Nephron (organoid): ENCODE measurements around the gene PCDH18.

Experiments used
- H3K27ac Mint-ChIP-seq, 3 experiments: 2 replicates each; pipeline ENCODE4 v1.8.0; 2020; ENCODE audit warnings: mixed read lengths in 3 of 3, mild to moderate bottlenecking in 2 of 3, moderate library complexity in 1 of 3
- H3K27me3 Mint-ChIP-seq: 2 replicates; pipeline ENCODE4 v1.8.0; 2021; ENCODE audit warnings: low read depth, mild to moderate bottlenecking, moderate library complexity, mixed read lengths
- H3K36me3 Mint-ChIP-seq: 2 replicates; pipeline ENCODE4 v1.8.0; 2020; ENCODE audit warnings: low read depth, mixed read lengths
- H3K4me1 Mint-ChIP-seq: 2 replicates; pipeline ENCODE4 v1.8.0; 2020; ENCODE audit warnings: mixed read lengths
- H3K4me3 Mint-ChIP-seq, 3 experiments: 2 replicates each; pipeline ENCODE4 v1.8.0; 2020; ENCODE audit warnings: mild to moderate bottlenecking in 3 of 3, mixed read lengths in 3 of 3, moderate library complexity in 2 of 3
- H3K9me3 Mint-ChIP-seq: 2 replicates; pipeline ENCODE4 v1.8.0; 2020; ENCODE audit warnings: mixed read lengths
- CTCF ChIP-seq, 3 experiments: fragments of 200-600 bp; sonication (generic); IDR thresholded peaks; one replicate each; pipeline ENCODE4 v1.5.0; 2021; ENCODE audit warnings: antibody characterized with exemption in 3 of 3; ENCODE audit not compliant: unreplicated experiment in 3 of 3

The PCDH18 gene

GRCh38 chr4:137476345-137476744 lies 55.9 kb downstream of the PCDH18 start:
- Mint-ChIP-seq H3K27me3 (no peaks in the 10 kb centered on the region), H3K4me1 (peaks cover 23% of the 10 kb centered on the region), H3K9me3 (peaks cover 3% of the 10 kb centered on the region), H3K4me3 (no peak overlapping the region), H3K27ac (peak overlapping the region in 1 of 3 experiments; percentile 92), H3K36me3 (no peaks in the 10 kb centered on the region)
- no peak for TF ChIP-seq CTCF (IDR thresholded peaks at IDR 0.05; ENCODE audit: unreplicated experiment in 3 of 3)

- peaks cover 23% of the 10 kb centered on the region for H3K4me1 Mint-ChIP-seq
- peaks cover 3% of the 10 kb centered on the region for H3K9me3 Mint-ChIP-seq
- no peak for TF ChIP-seq CTCF (IDR thresholded peaks at IDR 0.05; ENCODE audit: unreplicated experiment in 3 of 3)
- H3K36me3 Mint-ChIP-seq: no peaks in the 10 kb centered on the region
- H3K4me3 Mint-ChIP-seq: no peak overlapping the region
- H3K27ac Mint-ChIP-seq: peak overlapping the region; percentile 89 to 92 (median 92)
- no peaks in the 10 kb centered on the region for H3K27me3 Mint-ChIP-seq
Observed at GRCh38 chr4:137474711-137475301, 57.5 kb downstream of the PCDH18 start.

GRCh38 chr4:137471895-137472294 lies 60.4 kb downstream of the PCDH18 start:
- H3K27ac Mint-ChIP-seq: peak overlapping the region in 1 of 3 experiments; percentile 37
- TF ChIP-seq CTCF (IDR thresholded peaks at IDR 0.05; ENCODE audit: unreplicated experiment in 3 of 3): no peak
- no peak overlapping the region for H3K4me3 Mint-ChIP-seq
- H3K4me1 Mint-ChIP-seq: peaks cover 23% of the 10 kb centered on the region
- H3K27me3 Mint-ChIP-seq: no peaks in the 10 kb centered on the region
- peaks cover 8% of the 10 kb centered on the region for H3K9me3 Mint-ChIP-seq
- H3K36me3 Mint-ChIP-seq: no peaks in the 10 kb centered on the region

DNA sequence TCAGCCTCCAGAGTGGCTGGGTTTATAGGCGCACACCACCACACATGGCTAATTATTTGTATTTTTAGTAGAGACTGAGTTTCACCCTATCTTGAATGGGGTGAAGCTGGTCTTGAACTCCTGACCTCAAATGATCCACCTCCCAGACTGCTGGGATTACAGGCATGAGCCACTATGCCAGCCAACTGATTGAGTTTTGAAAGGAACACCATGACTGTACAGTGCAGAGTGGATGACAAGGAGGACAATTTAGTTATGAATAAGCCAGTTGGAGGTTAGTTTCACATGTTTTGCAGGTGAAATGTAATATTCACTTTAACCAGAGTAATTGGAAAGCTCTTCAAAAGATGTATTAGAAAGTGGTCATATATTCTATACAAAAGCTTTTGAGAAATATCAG lies 60.8 kb downstream of the PCDH18 start:
- Mint-ChIP-seq H3K9me3 (peaks cover 10% of the 10 kb centered on the region), H3K4me1 (peaks cover 23% of the 10 kb centered on the region), H3K4me3 (no peak overlapping the region), H3K27me3 (no peaks in the 10 kb centered on the region), H3K36me3 (no peaks in the 10 kb centered on the region), H3K27ac (no peak overlapping the region)
- no peak for TF ChIP-seq CTCF (IDR thresholded peaks at IDR 0.05; ENCODE audit: unreplicated experiment in 3 of 3)

DNA sequence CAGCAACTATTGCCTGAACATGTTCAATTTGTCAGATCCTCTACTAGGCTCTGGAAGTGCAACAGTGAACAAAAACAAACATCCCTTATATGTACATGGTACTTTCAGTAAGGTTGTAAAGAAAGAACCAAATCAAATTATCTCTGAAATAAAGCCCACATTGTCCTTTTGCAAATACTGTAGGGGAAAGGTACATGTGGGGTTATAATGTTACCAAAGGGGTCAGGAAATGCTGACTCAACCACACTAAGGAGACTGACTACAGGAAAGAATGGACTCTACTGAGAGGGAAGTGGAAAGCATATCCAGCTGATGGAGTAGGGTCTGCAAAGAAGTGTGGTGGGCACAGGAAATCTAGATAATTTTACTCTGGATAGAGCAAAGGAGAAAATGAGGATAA lies 61.5 kb downstream of the PCDH18 start:
- Mint-ChIP-seq H3K4me3 (no peak overlapping the region), H3K27me3 (no peaks in the 10 kb centered on the region), H3K36me3 (no peaks in the 10 kb centered on the region), H3K27ac (peak overlapping the region in 1 of 3 experiments; percentile 22), H3K9me3 (peaks cover 13% of the 10 kb centered on the region), H3K4me1 (peaks cover 23% of the 10 kb centered on the region)
- no peak for TF ChIP-seq CTCF (IDR thresholded peaks at IDR 0.05; ENCODE audit: unreplicated experiment in 3 of 3)
